SK-N-SH (cell line): ENCODE results near the gene ZHX3. TPM values are rescaled to one million over a fixed set of nuclear protein-coding genes. Genes with fewer than 3 reads are reported as not detected.

Experiments
- CTCF ChIA-PET: fragments of 300-600, 350-600 bp; formaldehyde crosslinking; extraction: SDS; loops from one replicate; lab custom pipeline; 2021; lab: Yijun Ruan, JAX
- POLR2A ChIA-PET: fragments of 350-600 bp; sonication (Branson Sonifier 250); formaldehyde crosslinking; extraction: SDS; loops from one replicate; lab custom pipeline; 2020; ENCODE audit warnings: antibody characterized with exemption, inconsistent platforms; lab: Yijun Ruan, JAX
- DNase-seq: peaks from one replicate; pipeline ENCODE4 v3.0.0; 2012
- H2AFZ ChIP-seq: fragments of 200-600 bp; sonication (generic); 2 replicates; pipeline ENCODE4 v1.8.1; 2016; ENCODE audit warnings: antibody characterized with exemption, mild to moderate bottlenecking, low read depth
- H3F3A ChIP-seq: fragments of 200-600 bp; sonication (generic); replicated peaks from 2 replicates; pipeline ENCODE3; 2016; ENCODE audit warnings: antibody characterized with exemption, mild to moderate bottlenecking; ENCODE audit not compliant: insufficient read depth
- H3K27ac ChIP-seq, 2 experiments: fragments of 200-500 bp in 1 of 2; fragments of 200-600 bp in 1 of 2; sonication (Bioruptor generic) in 1 of 2; sonication (generic), shearing (Covaris generic) in 1 of 2; 2 replicates each; pipeline versions ENCODE4 v1.5.1 to v1.6.1; 2014 to 2016; ENCODE audit warnings: low read depth in 2 of 2, inconsistent platforms in 1 of 2, low read length in 1 of 2, mild to moderate bottlenecking in 1 of 2, mixed read lengths in 1 of 2
- H3K27me3 ChIP-seq: fragments of 200-600 bp; sonication (generic), shearing (Covaris generic); 2 replicates; pipeline ENCODE4 v1.6.1; 2016; ENCODE audit warnings: mixed run types; ENCODE audit not compliant: insufficient read depth
- H3K36me3 ChIP-seq, 2 experiments: fragments of 200-500 bp in 1 of 2; fragments of 200-600 bp in 1 of 2; sonication (Bioruptor generic) in 1 of 2; sonication (generic) in 1 of 2; replicated peaks in 1 of 2; 2 replicates each; pipeline versions ENCODE3 to v1.5.1; 2014 to 2016; ENCODE audit warnings: low read length in 1 of 2, mild to moderate bottlenecking in 1 of 2; ENCODE audit not compliant: insufficient read depth in 2 of 2, control insufficient read depth in 1 of 2
- H3K4me1 ChIP-seq, 2 experiments: fragments of 200-500 bp in 1 of 2; fragments of 200-600 bp in 1 of 2; sonication (Bioruptor generic) in 1 of 2; sonication (generic), shearing (Covaris generic) in 1 of 2; 2 replicates each; pipeline versions ENCODE4 v1.5.1 to v1.6.1; 2014 to 2016; ENCODE audit warnings: low read depth in 1 of 2, low read length in 1 of 2, mixed run types in 1 of 2; ENCODE audit not compliant: insufficient read depth in 2 of 2, control insufficient read depth in 1 of 2
- H3K4me2 ChIP-seq: fragments of 200-600 bp; sonication (generic), shearing (Covaris generic); 2 replicates; pipeline ENCODE4 v1.6.1; 2017; ENCODE audit warnings: mixed run types
- H3K4me3 ChIP-seq, 2 experiments: fragments of 200-500 bp in 1 of 2; fragments of 200-600 bp in 1 of 2; sonication (Bioruptor generic) in 1 of 2; sonication (generic), shearing (Covaris generic) in 1 of 2; 2 replicates each; pipeline versions ENCODE4 v1.5.1 to v1.8.1; 2014 to 2016; ENCODE audit warnings: low read depth in 2 of 2, inconsistent platforms in 1 of 2, low read length in 1 of 2, mild to moderate bottlenecking in 1 of 2, mixed read lengths in 1 of 2, moderate library complexity in 1 of 2
- H3K79me2 ChIP-seq: fragments of 200-600 bp; sonication (generic); 2 replicates; pipeline ENCODE4 v1.8.1; 2017; ENCODE audit warnings: mild to moderate bottlenecking; ENCODE audit not compliant: insufficient read depth
- H3K9ac ChIP-seq: fragments of 200-600 bp; sonication (generic); 2 replicates; pipeline ENCODE4 v1.6.1; 2017; ENCODE audit warnings: mixed run types
- H3K9me2 ChIP-seq: fragments of 200-600 bp; sonication (generic); 2 replicates; pipeline ENCODE4 v1.6.1; 2017; ENCODE audit warnings: mixed run types
- H3K9me3 ChIP-seq: fragments of 200-600 bp; sonication (generic); 2 replicates; pipeline ENCODE4 v1.6.1; 2017; ENCODE audit warnings: mixed run types, mild to moderate bottlenecking, moderate library complexity
- H4K20me1 ChIP-seq: fragments of 200-600 bp; sonication (generic); 2 replicates; pipeline ENCODE4 v1.6.1; 2017; ENCODE audit warnings: mild to moderate bottlenecking, mixed run types; ENCODE audit not compliant: insufficient read depth
- CHD2 ChIP-seq: fragments of 150-350 bp; IDR thresholded peaks from 2 replicates; pipeline ENCODE4 v1.6.1; 2018; ENCODE audit warnings: low read length; ENCODE audit not compliant: partially characterized antibody
- ELF1 ChIP-seq: IDR thresholded peaks from 2 replicates; pipeline ENCODE4 v1.4.0; 2012
- FOSL2 ChIP-seq: IDR thresholded peaks from 2 replicates; pipeline ENCODE4 v1.4.0; 2012; ENCODE audit warnings: low read depth, mild to moderate bottlenecking, moderate library complexity, borderline replicate concordance
- FOXM1 ChIP-seq: IDR thresholded peaks from 2 replicates; pipeline ENCODE4 v1.4.0; 2012; ENCODE audit warnings: low read depth, mild to moderate bottlenecking
- GATA2 ChIP-seq: sonication (generic); formaldehyde crosslinking; IDR thresholded peaks from 2 replicates; pipeline ENCODE4 v1.5.0; 2020; ENCODE audit warnings: mild to moderate bottlenecking, missing genetic modification reagents
- MXI1 ChIP-seq: IDR thresholded peaks from 2 replicates; pipeline ENCODE4 v1.6.1; 2012; ENCODE audit warnings: mild to moderate bottlenecking, low read depth, low read length, improper control_type of control experiment
- NFIC ChIP-seq: IDR thresholded peaks from 2 replicates; pipeline ENCODE4 v1.4.0; 2012; ENCODE audit warnings: borderline replicate concordance
- RAD21 ChIP-seq: IDR thresholded peaks from 2 replicates; pipeline ENCODE4 v1.6.1; 2012; ENCODE audit warnings: mild to moderate bottlenecking, low read length
- RFX5 ChIP-seq: IDR thresholded peaks from 2 replicates; pipeline ENCODE4 v1.6.1; 2012; ENCODE audit warnings: mild to moderate bottlenecking, improper control_type of control experiment, low read length
- SIN3A ChIP-seq: IDR thresholded peaks from 2 replicates; pipeline ENCODE4 v1.6.1; 2012; ENCODE audit warnings: low read depth, mild to moderate bottlenecking, low read length, moderate library complexity, borderline replicate concordance
- SMC3 ChIP-seq: IDR thresholded peaks from 2 replicates; pipeline ENCODE4 v1.6.1; 2012; ENCODE audit warnings: low read depth, low read length, improper control_type of control experiment
- TAF1 ChIP-seq: IDR thresholded peaks from 2 replicates; pipeline ENCODE4 v1.6.1; 2012; ENCODE audit warnings: low read depth, mild to moderate bottlenecking, low read length, moderate library complexity, borderline replicate concordance
- TEAD4 ChIP-seq: IDR thresholded peaks from 2 replicates; pipeline ENCODE4 v1.4.0; 2012; ENCODE audit warnings: mild to moderate bottlenecking, borderline replicate concordance; ENCODE audit not compliant: insufficient read depth
- YY1 ChIP-seq: IDR thresholded peaks from 2 replicates; pipeline ENCODE4 v1.4.0; 2012; ENCODE audit warnings: low read depth, mild to moderate bottlenecking
- WGBS: methylation state at CpG from one replicate; pipeline ENCODE4 v1.1.6; 2017; ENCODE audit warnings: low lambda C conversion rate; 5-methylcytosine and 5-hydroxymethylcytosine counted together
- polyA plus RNA-seq, 3 experiments: library from polyadenylated mRNA; depleted of rRNA; stranded (reverse); fragments of >200 nt; gene quantifications; 2 replicates each; pipeline ENCODE4 v1.2.3, GENCODE V29; 2012
- TF ChIP-seq, protein P1 (sequence below): IDR thresholded peaks from 2 replicates; pipeline ENCODE4 v1.4.0; 2012; ENCODE audit warnings: low read depth, borderline replicate concordance
- TF ChIP-seq, protein P2 (sequence below): IDR thresholded peaks from 2 replicates; pipeline ENCODE4 v1.6.1; 2012; ENCODE audit warnings: mild to moderate bottlenecking, low read depth, low read length, moderate library complexity
- TF ChIP-seq, protein P3 (sequence below): fragments of 200-600 bp; sonication (generic); IDR thresholded peaks from 2 replicates; pipeline ENCODE4 v1.6.1; 2017; ENCODE audit warnings: antibody characterized with exemption, mild to moderate bottlenecking, moderate library complexity
- TF ChIP-seq, protein P4 (sequence below): IDR thresholded peaks from 2 replicates; pipeline ENCODE4 v1.4.0; 2012; ENCODE audit warnings: low read depth
- TF ChIP-seq, protein P5 (sequence below): fragments of 150-350 bp; IDR thresholded peaks from 2 replicates; pipeline ENCODE4 v1.6.1; 2017; ENCODE audit warnings: antibody characterized with exemption, low read length, low read depth, borderline replicate concordance
- TF ChIP-seq, protein P6 (sequence below): IDR thresholded peaks from 2 replicates; pipeline ENCODE4; 2012
- TF ChIP-seq, protein P7 (sequence below): IDR thresholded peaks from 2 replicates; pipeline ENCODE4 v1.4.0; 2012; ENCODE audit warnings: low read depth, borderline replicate concordance

ZHX3 gene
- polyA plus RNA-seq, 1 of the 3 experiments (the other 2 are of a cell fraction), result 6.0 TPM

DNA sequence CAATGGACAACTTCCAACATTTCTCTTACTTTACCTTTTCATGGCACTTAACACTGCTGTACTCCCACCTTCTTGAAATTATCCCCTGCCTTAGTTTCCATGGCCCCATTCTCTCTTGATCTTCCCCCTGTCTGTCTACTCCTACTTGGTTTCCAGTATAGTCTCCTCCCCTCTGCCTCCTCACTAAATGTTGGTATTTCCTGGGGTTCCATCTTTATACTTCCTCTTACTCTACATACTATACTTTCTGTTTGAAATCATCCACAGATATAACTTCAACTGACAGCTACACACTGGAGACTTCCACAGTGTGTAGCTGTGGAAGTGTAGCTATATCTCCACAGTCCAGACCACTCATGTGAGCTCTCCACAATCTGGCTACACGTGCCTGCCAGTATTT, 13.5 kb downstream of the ZHX3 start (continued):
- TF ChIP-seq, protein P1, sequence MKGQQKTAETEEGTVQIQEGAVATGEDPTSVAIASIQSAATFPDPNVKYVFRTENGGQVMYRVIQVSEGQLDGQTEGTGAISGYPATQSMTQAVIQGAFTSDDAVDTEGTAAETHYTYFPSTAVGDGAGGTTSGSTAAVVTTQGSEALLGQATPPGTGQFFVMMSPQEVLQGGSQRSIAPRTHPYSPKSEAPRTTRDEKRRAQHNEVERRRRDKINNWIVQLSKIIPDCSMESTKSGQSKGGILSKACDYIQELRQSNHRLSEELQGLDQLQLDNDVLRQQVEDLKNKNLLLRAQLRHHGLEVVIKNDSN, result no peak

DNA sequence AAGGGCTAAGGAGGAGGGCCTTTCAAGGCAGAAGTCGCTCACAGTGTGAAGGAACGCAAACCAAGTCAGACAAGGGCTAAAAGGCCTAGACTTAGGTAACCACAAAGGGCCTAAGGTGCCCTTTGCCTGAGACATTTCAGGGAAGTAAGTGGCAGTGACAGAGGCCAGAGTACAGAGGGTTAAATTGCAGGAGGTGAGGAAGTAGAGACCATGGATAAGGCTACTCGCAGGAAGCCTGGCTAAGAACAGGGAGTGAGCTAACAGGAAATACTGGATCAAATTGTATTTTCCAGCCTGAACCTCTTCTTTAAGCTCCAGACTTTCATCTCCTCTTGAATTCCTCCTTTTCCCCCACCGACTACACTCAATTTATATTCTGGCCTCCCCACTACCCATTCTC, 16.6 kb downstream of the ZHX3 start:
- Histone ChIP-seq H3K9ac (no peak overlapping the region), H3K79me2 (peaks cover 63% of the 10 kb centered on the region; the same call in 1 of the 2 replicates), H3K4me2 (no peak overlapping the region), H3F3A (no peaks in the 10 kb centered on the region), H4K20me1 (0 out of 2 replicates have a peak, but pooled peaks cover 7% of the 10 kb centered on the region), H3K9me2 (no peaks in the 10 kb centered on the region), H3K27ac (no peak overlapping the region), H3K36me3 (no peaks in the 10 kb centered on the region), H3K27me3 (no peaks in the 10 kb centered on the region), H2AFZ (no peak overlapping the region), H3K4me1 (no peaks in the 10 kb centered on the region), H3K9me3 (no peaks in the 10 kb centered on the region), H3K4me3 (no peak overlapping the region)
- no peak for DNase-seq
- TF ChIP-seq, protein P2, sequence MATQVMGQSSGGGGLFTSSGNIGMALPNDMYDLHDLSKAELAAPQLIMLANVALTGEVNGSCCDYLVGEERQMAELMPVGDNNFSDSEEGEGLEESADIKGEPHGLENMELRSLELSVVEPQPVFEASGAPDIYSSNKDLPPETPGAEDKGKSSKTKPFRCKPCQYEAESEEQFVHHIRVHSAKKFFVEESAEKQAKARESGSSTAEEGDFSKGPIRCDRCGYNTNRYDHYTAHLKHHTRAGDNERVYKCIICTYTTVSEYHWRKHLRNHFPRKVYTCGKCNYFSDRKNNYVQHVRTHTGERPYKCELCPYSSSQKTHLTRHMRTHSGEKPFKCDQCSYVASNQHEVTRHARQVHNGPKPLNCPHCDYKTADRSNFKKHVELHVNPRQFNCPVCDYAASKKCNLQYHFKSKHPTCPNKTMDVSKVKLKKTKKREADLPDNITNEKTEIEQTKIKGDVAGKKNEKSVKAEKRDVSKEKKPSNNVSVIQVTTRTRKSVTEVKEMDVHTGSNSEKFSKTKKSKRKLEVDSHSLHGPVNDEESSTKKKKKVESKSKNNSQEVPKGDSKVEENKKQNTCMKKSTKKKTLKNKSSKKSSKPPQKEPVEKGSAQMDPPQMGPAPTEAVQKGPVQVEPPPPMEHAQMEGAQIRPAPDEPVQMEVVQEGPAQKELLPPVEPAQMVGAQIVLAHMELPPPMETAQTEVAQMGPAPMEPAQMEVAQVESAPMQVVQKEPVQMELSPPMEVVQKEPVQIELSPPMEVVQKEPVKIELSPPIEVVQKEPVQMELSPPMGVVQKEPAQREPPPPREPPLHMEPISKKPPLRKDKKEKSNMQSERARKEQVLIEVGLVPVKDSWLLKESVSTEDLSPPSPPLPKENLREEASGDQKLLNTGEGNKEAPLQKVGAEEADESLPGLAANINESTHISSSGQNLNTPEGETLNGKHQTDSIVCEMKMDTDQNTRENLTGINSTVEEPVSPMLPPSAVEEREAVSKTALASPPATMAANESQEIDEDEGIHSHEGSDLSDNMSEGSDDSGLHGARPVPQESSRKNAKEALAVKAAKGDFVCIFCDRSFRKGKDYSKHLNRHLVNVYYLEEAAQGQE, result no peak
- TF ChIP-seq RAD21, result no peak
- TF ChIP-seq, protein P3, sequence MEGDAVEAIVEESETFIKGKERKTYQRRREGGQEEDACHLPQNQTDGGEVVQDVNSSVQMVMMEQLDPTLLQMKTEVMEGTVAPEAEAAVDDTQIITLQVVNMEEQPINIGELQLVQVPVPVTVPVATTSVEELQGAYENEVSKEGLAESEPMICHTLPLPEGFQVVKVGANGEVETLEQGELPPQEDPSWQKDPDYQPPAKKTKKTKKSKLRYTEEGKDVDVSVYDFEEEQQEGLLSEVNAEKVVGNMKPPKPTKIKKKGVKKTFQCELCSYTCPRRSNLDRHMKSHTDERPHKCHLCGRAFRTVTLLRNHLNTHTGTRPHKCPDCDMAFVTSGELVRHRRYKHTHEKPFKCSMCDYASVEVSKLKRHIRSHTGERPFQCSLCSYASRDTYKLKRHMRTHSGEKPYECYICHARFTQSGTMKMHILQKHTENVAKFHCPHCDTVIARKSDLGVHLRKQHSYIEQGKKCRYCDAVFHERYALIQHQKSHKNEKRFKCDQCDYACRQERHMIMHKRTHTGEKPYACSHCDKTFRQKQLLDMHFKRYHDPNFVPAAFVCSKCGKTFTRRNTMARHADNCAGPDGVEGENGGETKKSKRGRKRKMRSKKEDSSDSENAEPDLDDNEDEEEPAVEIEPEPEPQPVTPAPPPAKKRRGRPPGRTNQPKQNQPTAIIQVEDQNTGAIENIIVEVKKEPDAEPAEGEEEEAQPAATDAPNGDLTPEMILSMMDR, result no peak
- TF ChIP-seq, protein P4, sequence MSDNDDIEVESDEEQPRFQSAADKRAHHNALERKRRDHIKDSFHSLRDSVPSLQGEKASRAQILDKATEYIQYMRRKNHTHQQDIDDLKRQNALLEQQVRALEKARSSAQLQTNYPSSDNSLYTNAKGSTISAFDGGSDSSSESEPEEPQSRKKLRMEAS, result no peak
- TF ChIP-seq ELF1, result no peak
- no peak for TF ChIP-seq FOSL2
- no peak for TF ChIP-seq MXI1
- no peak for TF ChIP-seq CHD2
- TF ChIP-seq RFX5, result no peak
- TF ChIP-seq, protein P5, sequence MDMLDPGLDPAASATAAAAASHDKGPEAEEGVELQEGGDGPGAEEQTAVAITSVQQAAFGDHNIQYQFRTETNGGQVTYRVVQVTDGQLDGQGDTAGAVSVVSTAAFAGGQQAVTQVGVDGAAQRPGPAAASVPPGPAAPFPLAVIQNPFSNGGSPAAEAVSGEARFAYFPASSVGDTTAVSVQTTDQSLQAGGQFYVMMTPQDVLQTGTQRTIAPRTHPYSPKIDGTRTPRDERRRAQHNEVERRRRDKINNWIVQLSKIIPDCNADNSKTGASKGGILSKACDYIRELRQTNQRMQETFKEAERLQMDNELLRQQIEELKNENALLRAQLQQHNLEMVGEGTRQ, result no peak
- no peak for TF ChIP-seq NFIC
- TF ChIP-seq GATA2, result no peak
- no peak for TF ChIP-seq TAF1
- TF ChIP-seq SIN3A, result no peak
- TF ChIP-seq YY1, result no peak
- no peak for TF ChIP-seq FOXM1
- no peak for TF ChIP-seq SMC3
- TF ChIP-seq, protein P6, sequence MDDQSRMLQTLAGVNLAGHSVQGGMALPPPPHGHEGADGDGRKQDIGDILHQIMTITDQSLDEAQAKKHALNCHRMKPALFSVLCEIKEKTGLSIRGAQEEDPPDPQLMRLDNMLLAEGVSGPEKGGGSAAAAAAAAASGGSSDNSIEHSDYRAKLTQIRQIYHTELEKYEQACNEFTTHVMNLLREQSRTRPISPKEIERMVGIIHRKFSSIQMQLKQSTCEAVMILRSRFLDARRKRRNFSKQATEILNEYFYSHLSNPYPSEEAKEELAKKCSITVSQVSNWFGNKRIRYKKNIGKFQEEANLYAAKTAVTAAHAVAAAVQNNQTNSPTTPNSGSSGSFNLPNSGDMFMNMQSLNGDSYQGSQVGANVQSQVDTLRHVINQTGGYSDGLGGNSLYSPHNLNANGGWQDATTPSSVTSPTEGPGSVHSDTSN, result no peak
- TF ChIP-seq, protein P7, sequence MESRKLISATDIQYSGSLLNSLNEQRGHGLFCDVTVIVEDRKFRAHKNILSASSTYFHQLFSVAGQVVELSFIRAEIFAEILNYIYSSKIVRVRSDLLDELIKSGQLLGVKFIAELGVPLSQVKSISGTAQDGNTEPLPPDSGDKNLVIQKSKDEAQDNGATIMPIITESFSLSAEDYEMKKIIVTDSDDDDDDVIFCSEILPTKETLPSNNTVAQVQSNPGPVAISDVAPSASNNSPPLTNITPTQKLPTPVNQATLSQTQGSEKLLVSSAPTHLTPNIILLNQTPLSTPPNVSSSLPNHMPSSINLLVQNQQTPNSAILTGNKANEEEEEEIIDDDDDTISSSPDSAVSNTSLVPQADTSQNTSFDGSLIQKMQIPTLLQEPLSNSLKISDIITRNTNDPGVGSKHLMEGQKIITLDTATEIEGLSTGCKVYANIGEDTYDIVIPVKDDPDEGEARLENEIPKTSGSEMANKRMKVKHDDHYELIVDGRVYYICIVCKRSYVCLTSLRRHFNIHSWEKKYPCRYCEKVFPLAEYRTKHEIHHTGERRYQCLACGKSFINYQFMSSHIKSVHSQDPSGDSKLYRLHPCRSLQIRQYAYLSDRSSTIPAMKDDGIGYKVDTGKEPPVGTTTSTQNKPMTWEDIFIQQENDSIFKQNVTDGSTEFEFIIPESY, result no peak
- TF ChIP-seq TEAD4, result no peak
- CTCF ChIA-PET, result interaction anchor here (1.0 to 1.3 kb wide), 2 partner anchors 16 to 38 kb away, joined by 3 to 4 read pairs; no protein-coding TSS in a partner anchor
- POLR2A ChIA-PET, result no interaction called here
- 92% methylated on average over 4 of the region's 4 CpGs for WGBS
